Activated naive CD4-positive, alpha-beta T cell treated with anti-CD3 and anti-CD28 coated beads, Interleukin-2, amount 50 U/mL, for 72 hours (primary cell): ENCODE measurements around the gene GRK3. TPM values are rescaled to one million over a fixed set of nuclear protein-coding genes. Genes with fewer than 3 reads are reported as not detected.

Source experiments
- ATAC-seq, 2 donors: fragments of 150-1000 bp; cut with Tn5 transposase; 2 replicates each; pipeline ENCODE4 v1.10.0; 2021; ENCODE audit warnings: mild to moderate bottlenecking in 2 of 2, moderate library complexity in 2 of 2
- DNase-seq, 2 donors: peaks; one replicate each; pipeline ENCODE4 v3.0.0; 2021 to 2022; ENCODE audit warnings: low spot score in 2 of 2
- H3K27ac Mint-ChIP-seq, 2 donors: one replicate each; pipeline ENCODE4 v1.8.0; 2022; ENCODE audit warnings: mild to moderate bottlenecking in 2 of 2, mixed read lengths in 2 of 2
- H3K36me3 Mint-ChIP-seq, 2 donors: one replicate each; pipeline ENCODE4 v1.8.0; 2022; ENCODE audit warnings: mixed read lengths in 2 of 2
- H3K9me3 Mint-ChIP-seq, 2 donors: one replicate each; pipeline ENCODE4 v1.8.0; 2022; ENCODE audit warnings: mixed read lengths in 2 of 2
- total RNA-seq, 2 donors: library from RNA; stranded (reverse); gene quantifications; one replicate each; pipeline ENCODE4 v1.2.3, GENCODE V29; 2022

Gene GRK3
- total RNA-seq, 2 donors from 2014 or later, result 13.6 to 31.6 TPM

- DNase-seq, result no peak
- no peak for ATAC-seq
- Mint-ChIP-seq H3K27ac (no peak overlapping the region), H3K9me3 (no peaks in the 10 kb centered on the region), H3K36me3 (no peaks in the 10 kb centered on the region)
Observed at GRCh38 chr22:25688627-25689026, 124.2 kb downstream of the GRK3 start.

DNA sequence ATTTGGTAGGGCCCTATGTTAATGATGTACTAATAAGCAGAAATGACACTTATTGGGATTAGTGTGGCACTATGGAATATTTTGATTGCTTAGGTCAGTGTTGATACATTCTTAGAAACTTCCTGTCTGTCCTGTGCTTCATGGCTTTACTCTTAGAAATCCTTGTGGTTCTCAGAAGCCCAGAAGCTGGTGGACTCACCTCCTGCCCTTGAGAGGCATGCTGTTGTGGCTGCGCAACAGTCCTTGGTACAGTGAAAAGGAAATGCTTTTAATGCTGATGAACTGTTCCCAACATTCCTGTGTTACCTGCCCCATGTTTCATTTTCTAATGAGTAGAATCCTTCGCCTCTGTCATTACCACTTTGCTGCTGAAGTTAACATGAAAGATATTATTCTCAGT is 125.2 kb downstream of the GRK3 start:
- ATAC-seq (no peak), DNase-seq (no peak)
- Mint-ChIP-seq H3K36me3 (no peaks in the 10 kb centered on the region), H3K27ac (no peak overlapping the region), H3K9me3 (no peaks in the 10 kb centered on the region)

DNA sequence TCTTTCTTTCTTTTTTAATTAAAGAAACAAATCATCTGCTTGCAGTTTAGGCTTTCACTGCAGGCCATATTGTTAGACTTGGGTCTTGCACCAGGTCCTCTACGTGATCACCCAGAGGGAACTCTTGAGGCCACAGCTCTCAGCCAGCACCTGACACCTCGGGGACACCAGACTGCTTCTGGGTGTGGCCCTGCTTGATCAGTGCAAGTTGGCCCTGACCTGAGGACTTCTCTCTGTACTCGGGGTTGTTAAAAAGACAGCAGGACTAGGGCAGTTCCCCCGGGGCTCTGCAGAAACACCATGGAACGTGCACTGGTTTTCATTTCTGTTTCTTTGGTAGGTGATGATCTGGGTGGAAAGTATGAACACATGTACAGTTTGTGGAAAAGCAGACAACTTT is 126.3 kb downstream of the GRK3 start:
- Mint-ChIP-seq H3K36me3 (no peaks in the 10 kb centered on the region), H3K27ac (no peak overlapping the region), H3K9me3 (no peaks in the 10 kb centered on the region)
- ATAC-seq, result no peak
- DNase-seq, result no peak

DNA sequence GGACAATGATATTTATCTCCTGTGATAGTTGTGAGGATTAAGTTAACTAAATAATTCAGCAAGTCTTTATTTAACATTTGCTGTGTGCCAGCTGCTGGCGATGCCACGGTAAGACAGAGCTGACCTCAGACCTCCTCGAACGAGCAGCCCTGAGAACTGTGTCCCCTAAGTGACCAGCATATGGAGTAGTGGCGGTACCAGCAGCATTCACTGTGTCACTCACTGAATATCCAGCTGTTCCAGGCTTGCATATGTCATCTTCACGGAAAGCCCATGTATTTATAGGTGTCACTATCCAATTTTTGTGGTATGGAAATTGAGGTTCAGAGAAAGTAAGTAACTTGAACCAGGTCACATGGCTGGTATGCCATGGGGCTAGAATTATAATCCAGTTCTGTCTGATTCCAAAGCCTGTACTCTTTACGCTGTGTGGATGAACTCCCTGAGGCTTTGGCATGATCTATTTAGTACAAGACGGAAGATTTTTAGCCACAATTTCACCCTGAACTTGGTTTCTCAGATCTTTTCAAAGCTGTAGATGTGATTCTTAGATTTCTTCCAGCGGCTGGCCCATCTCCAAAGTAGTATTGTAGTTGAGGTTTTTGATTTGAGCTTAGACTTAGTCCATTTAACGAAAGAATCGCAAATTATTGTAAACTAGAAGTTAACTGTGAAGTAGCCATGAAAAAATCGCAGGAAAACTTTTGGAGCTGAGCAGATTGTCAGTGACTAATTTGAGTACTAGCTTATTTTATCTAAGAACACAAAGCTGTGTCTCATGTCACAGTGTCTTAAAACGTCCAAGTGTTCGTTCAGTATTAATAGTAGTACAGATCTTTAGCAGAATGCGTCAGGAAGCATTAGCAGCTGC is 128.2 kb downstream of the GRK3 start:
- DNase-seq (no peak), ATAC-seq (no peak)
- Mint-ChIP-seq H3K27ac (peak overlapping the region; percentile 35 to 36), H3K9me3 (no peaks in the 10 kb centered on the region), H3K36me3 (no peaks in the 10 kb centered on the region)

DNA sequence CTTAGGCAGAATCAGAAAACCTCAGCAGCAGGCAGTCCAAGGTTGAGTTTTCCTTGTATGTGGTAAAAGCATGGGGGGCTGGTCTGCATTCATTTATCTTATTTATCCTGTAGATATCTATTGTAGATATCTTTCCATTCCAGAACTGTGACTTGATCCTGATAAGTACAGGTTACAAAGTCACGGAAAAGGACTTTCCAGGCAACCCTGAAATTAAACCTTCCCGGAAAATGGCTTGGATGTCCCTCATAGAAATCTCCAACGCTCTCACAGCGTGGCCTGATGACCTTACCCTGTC is 128.7 kb downstream of the GRK3 start:
- Mint-ChIP-seq H3K36me3 (no peaks in the 10 kb centered on the region), H3K27ac (peak overlapping the region in 1 of 2 donors; percentile 9), H3K9me3 (no peaks in the 10 kb centered on the region)
- ATAC-seq (no peak), DNase-seq (no peak)

- no peaks in the 10 kb centered on the region for H3K36me3 Mint-ChIP-seq
- H3K9me3 Mint-ChIP-seq, result no peaks in the 10 kb centered on the region
- H3K27ac Mint-ChIP-seq, result peak overlapping the region in 1 of 2 donors; percentile 41
- ATAC-seq (no peak), DNase-seq (no peak)
Observed at GRCh38 chr22:25694196-25694907, 129.9 kb downstream of the GRK3 start.

DNA sequence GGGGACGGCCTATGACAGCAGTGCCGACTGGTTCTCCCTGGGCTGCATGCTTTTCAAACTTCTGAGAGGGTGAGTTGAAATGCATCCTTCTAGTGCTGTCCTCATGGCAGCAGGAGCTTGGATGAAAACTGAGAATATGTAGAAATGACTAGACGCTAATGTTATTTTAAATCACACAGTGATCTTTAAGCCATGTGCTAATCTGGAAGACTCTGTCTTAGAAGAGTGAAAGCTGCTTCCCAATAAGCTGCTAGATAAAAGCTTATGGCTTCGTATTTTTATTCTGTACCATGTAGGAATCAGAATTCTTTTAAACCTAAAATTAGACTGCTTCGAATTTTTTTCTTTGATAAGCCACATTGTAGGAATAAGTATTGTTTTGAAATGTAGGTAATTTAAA is 130.7 kb downstream of the GRK3 start:
- no peak for DNase-seq
- no peak for ATAC-seq
- Mint-ChIP-seq H3K36me3 (peaks cover 0 to 2% of the 10 kb centered on the region in 2 donors), H3K27ac (peak overlapping the region in 1 of 2 donors; percentile 10), H3K9me3 (no peaks in the 10 kb centered on the region)

GRCh38 chr22:25696763-25697162 is 132.3 kb downstream of the GRK3 start:
- no peak for DNase-seq
- no peak for ATAC-seq
- H3K36me3 Mint-ChIP-seq, result peaks cover 0 to 5% of the 10 kb centered on the region in 2 donors
- no peak overlapping the region for H3K27ac Mint-ChIP-seq
- no peaks in the 10 kb centered on the region for H3K9me3 Mint-ChIP-seq

DNA sequence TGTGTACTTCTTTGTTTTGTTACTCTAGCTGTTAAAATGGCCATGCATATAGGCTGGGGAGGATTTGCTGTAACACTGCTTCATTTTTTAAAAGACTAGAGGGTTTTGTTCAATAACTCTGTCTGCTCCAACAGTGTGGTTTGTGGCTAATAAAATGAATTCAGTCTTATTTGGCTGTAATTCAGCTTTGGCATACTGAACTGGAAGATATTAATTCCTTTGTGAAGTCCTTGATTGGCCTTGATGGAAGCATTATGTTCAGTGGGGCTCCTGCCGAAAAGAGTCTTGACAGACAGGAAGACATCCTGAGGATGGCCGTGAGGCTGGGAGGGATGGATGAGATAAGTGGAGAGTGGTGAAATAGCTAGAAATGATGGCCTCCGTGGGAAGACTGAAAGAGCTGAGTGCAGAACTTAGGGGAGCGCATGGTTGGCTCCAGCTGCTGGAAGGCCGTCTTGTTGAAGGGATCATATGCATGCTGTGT is 132.7 kb downstream of the GRK3 start:
- Mint-ChIP-seq H3K9me3 (no peaks in the 10 kb centered on the region), H3K27ac (peak overlapping the region in 1 of 2 donors; percentile 13), H3K36me3 (peaks cover 0 to 5% of the 10 kb centered on the region in 2 donors)
- no peak for DNase-seq
- no peak for ATAC-seq

GRCh38 chr22:25697978-25698377 is 133.5 kb downstream of the GRK3 start:
- Mint-ChIP-seq H3K27ac (peak overlapping the region; percentile 5 to 51), H3K36me3 (peaks cover 0 to 5% of the 10 kb centered on the region in 2 donors), H3K9me3 (no peaks in the 10 kb centered on the region)
- DNase-seq (no peak), ATAC-seq (no peak)

DNA sequence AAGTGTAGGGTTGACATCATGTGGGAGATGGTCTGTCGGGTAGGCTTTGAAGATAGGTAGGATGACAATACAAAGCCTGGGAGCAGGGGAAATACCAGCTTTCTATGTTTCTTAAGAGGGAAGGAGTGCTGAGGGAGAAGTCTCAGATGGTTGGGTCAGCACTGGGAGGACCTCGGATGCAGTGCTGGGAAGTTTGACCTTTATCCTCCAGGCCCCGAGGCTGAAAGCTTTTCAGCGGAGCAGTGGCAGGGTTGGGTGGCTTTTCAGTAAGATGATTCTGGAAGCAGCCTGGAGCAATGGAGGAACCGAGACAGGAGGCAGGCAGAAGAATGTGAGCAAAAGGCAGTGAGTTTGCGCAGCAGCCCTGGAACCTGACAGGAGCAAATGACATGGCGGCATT is 134.0 kb downstream of the GRK3 start:
- Mint-ChIP-seq H3K9me3 (no peaks in the 10 kb centered on the region), H3K36me3 (peaks cover 0 to 5% of the 10 kb centered on the region in 2 donors), H3K27ac (peak overlapping the region; percentile 5 to 51)
- no peak for DNase-seq
- no peak for ATAC-seq

DNA sequence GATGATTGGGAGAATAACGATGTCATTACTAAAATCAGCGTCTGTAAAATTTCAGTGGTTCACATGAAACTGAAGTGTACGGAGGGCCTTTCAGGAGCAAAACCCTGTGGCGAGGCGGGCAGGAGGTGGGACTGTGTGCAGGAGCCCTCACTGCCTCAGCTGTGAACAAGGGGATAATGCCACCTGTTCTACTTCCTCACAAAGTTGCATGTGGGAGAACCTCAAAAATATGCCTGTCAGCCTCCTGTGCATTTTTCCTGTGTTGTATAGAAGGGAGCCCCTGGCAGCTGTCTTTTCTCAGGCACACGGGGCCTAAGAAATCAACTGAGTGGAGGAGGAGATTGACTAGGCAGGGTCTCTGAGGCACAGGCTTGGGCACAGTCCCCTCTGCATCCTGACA is 134.5 kb downstream of the GRK3 start:
- no peak for ATAC-seq
- peak overlapping the region in 1 of 2 donors; percentile 51 for H3K27ac Mint-ChIP-seq
- H3K9me3 Mint-ChIP-seq, result no peaks in the 10 kb centered on the region
- peaks cover 0 to 8% of the 10 kb centered on the region in 2 donors for H3K36me3 Mint-ChIP-seq
- DNase-seq, result no peak

- DNase-seq (no peak), ATAC-seq (no peak)
- Mint-ChIP-seq H3K27ac (no peak overlapping the region), H3K36me3 (peaks cover 0 to 19% of the 10 kb centered on the region in 2 donors), H3K9me3 (no peaks in the 10 kb centered on the region)
Observed at GRCh38 chr22:25701056-25701780, 136.7 kb downstream of the GRK3 start.

- peaks cover 0 to 22% of the 10 kb centered on the region in 2 donors for H3K36me3 Mint-ChIP-seq
- ATAC-seq (no peak), DNase-seq (no peak)
- peak overlapping the region in 1 of 2 donors; percentile 62 for H3K27ac Mint-ChIP-seq
- H3K9me3 Mint-ChIP-seq, result no peaks in the 10 kb centered on the region
Observed at GRCh38 chr22:25702040-25702439, 137.6 kb downstream of the GRK3 start.

- peak overlapping the region in 1 of 2 donors; percentile 62 for H3K27ac Mint-ChIP-seq
- H3K36me3 Mint-ChIP-seq, result peaks cover 0 to 29% of the 10 kb centered on the region in 2 donors
- H3K9me3 Mint-ChIP-seq, result no peaks in the 10 kb centered on the region
- ATAC-seq, result peak; percentile 94
- DNase-seq, result peak in 1 of 2 donors; percentile 56
Observed at GRCh38 chr22:25702571-25703167, 138.2 kb downstream of the GRK3 start.

- Mint-ChIP-seq H3K36me3 (peaks cover 0 to 31% of the 10 kb centered on the region in 2 donors), H3K27ac (peak overlapping the region in 1 of 2 donors; percentile 34), H3K9me3 (no peaks in the 10 kb centered on the region)
- DNase-seq, result no peak
- ATAC-seq, result peak in 1 of 2 donors; percentile 50
Observed at GRCh38 chr22:25704701-25705100, 140.2 kb downstream of the GRK3 start.
